Smooth muscle cell (in vitro differentiated cells): ENCODE measurements around the gene NFATC3. TPM values are rescaled to one million over a fixed set of nuclear protein-coding genes. Genes with fewer than 3 reads are reported as not detected.

Experiments
- DNase-seq: peaks from one replicate; lab custom pipeline; 2025; ENCODE audit not compliant: unreplicated experiment; lab: John Stamatoyannopoulos, UW
- H2AFZ ChIP-seq: fragments of 200-600 bp; sonication (generic); 2 replicates; pipeline ENCODE4 v1.6.0; 2016; ENCODE audit warnings: antibody characterized with exemption, low read depth, mild to moderate bottlenecking
- H3F3A ChIP-seq: fragments of 200-600 bp; sonication (generic); 2 replicates; pipeline ENCODE4 v1.6.0; 2017; ENCODE audit warnings: antibody characterized with exemption, low read depth
- H3K27ac ChIP-seq: fragments of 200-600 bp; sonication (generic); 2 replicates; pipeline ENCODE4 v1.5.1; 2016; ENCODE audit warnings: low read depth, mild to moderate bottlenecking
- H3K27me3 ChIP-seq: fragments of 200-600 bp; sonication (generic); 2 replicates; pipeline ENCODE4 v1.6.1; 2016; ENCODE audit warnings: low read depth, mild to moderate bottlenecking
- H3K36me3 ChIP-seq: fragments of 200-600 bp; sonication (generic); 2 replicates; pipeline ENCODE4 v1.5.1; 2016; ENCODE audit warnings: low read depth
- H3K4me1 ChIP-seq: fragments of 200-600 bp; sonication (generic); 2 replicates; pipeline ENCODE4 v1.5.1; 2016; ENCODE audit warnings: low read depth
- H3K4me2 ChIP-seq: fragments of 200-600 bp; sonication (generic); 2 replicates; pipeline ENCODE4 v1.6.0; 2016; ENCODE audit warnings: mild to moderate bottlenecking
- H3K4me3 ChIP-seq: fragments of 200-600 bp; sonication (generic); 2 replicates; pipeline ENCODE4 v1.5.1; 2016; ENCODE audit warnings: mild to moderate bottlenecking
- H3K79me2 ChIP-seq: fragments of 200-600 bp; sonication (generic); 2 replicates; pipeline ENCODE4 v1.6.0; 2016; ENCODE audit warnings: low read depth, mild to moderate bottlenecking
- H3K9ac ChIP-seq: fragments of 200-600 bp; sonication (generic); 2 replicates; pipeline ENCODE4 v1.6.0; 2016; ENCODE audit warnings: low read depth
- H3K9me3 ChIP-seq: fragments of 200-600 bp; sonication (generic); replicated peaks from 2 replicates; pipeline ENCODE4 v1.5.1; 2016; ENCODE audit warnings: low read depth
- H4K20me1 ChIP-seq: fragments of 200-600 bp; sonication (generic); 2 replicates; pipeline ENCODE4 v1.6.0; 2016; ENCODE audit warnings: low read depth
- WGBS: methylation state at CpG from one replicate; pipeline ENCODE4 v1.1.7; 2016; ENCODE audit warnings: low lambda C conversion rate; 5-methylcytosine and 5-hydroxymethylcytosine counted together
- polyA plus RNA-seq: library from polyadenylated mRNA; unstranded; fragments of >200 nt; fragmentation: Nextera tagmentation; extraction: Ambion mirVana; gene quantifications from 2 replicates; pipeline ENCODE4 v1.2.1, GENCODE V29; 2016
- total RNA-seq: library from RNA; depleted of rRNA; stranded (reverse); fragments of >200 nt; gene quantifications from 2 replicates; pipeline ENCODE4 v1.2.3, GENCODE V29; 2014
- TF ChIP-seq, protein P1 (sequence below): fragments of 200-600 bp; sonication (generic); IDR thresholded peaks from 2 replicates; pipeline ENCODE4 v1.5.1; 2017; ENCODE audit warnings: borderline replicate concordance, mild to moderate bottlenecking, antibody characterized with exemption; ENCODE audit not compliant: insufficient read depth, poor library complexity, severe bottlenecking

NFATC3 gene
- total and polyA plus RNA-seq, 2 experiments from 2014 or later: 14.7 to 30.2 TPM

DNA sequence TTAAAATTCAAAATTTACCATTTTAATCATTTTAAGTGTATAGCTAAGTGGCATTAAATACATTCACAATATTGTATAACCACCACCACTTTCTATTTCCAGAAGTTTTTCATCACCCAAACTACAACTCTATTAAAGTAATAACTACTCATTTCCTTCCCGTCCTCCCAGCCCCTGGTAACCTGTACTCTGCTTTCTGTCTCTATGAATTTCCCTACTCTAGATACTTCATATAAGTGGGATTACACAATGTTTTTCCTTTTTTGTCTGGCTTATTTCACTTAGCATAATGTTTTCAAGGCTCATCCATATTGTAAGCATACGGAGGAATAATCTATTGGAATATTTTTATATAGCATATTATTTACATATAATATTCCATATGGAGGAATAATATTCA is 121.1 kb downstream of the NFATC3 start:
- H3K36me3 ChIP-seq: no peaks in the 10 kb centered on the region
- H3K4me2 ChIP-seq: no peak overlapping the region
- 93% methylated on average over 2 of the region's 2 CpGs for WGBS
- H3K9ac ChIP-seq: no peak overlapping the region
- peaks cover 30% of the 10 kb centered on the region for H4K20me1 ChIP-seq
- H3K9me3 ChIP-seq: no peaks in the 10 kb centered on the region
- TF ChIP-seq, protein P1, sequence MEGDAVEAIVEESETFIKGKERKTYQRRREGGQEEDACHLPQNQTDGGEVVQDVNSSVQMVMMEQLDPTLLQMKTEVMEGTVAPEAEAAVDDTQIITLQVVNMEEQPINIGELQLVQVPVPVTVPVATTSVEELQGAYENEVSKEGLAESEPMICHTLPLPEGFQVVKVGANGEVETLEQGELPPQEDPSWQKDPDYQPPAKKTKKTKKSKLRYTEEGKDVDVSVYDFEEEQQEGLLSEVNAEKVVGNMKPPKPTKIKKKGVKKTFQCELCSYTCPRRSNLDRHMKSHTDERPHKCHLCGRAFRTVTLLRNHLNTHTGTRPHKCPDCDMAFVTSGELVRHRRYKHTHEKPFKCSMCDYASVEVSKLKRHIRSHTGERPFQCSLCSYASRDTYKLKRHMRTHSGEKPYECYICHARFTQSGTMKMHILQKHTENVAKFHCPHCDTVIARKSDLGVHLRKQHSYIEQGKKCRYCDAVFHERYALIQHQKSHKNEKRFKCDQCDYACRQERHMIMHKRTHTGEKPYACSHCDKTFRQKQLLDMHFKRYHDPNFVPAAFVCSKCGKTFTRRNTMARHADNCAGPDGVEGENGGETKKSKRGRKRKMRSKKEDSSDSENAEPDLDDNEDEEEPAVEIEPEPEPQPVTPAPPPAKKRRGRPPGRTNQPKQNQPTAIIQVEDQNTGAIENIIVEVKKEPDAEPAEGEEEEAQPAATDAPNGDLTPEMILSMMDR: no peak
- no peaks in the 10 kb centered on the region for H3K79me2 ChIP-seq
- no peak overlapping the region for H3K27ac ChIP-seq
- H3F3A ChIP-seq: no peaks in the 10 kb centered on the region
- no peak overlapping the region for H3K4me3 ChIP-seq
- H3K4me1 ChIP-seq: no peaks in the 10 kb centered on the region
- no peak overlapping the region for H2AFZ ChIP-seq
- no peak for DNase-seq
- no peaks in the 10 kb centered on the region for H3K27me3 ChIP-seq

DNA sequence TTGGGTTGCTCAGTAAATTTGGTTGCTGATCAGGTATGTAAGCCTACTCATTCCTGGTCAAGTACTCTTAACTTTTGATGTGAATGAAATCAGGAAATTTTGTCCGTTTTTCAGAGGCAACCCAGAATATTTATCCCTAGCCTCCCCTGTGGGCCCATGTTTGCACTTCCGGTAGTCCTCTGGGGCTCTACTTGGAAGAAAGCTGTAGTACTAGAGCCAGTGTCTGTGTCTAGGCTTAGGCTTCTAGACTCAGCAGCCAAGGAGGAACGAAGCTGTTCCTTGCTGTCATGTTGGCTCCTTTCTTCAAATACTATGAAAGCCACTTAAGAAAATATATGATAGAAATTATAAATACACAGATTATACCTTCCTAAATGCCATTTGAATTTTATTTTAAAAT is 129.6 kb downstream of the NFATC3 start:
- Histone ChIP-seq H4K20me1 (peaks cover 11% of the 10 kb centered on the region), H3F3A (no peaks in the 10 kb centered on the region), H3K4me2 (no peak overlapping the region), H3K4me3 (no peak overlapping the region), H3K27ac (no peak overlapping the region), H3K79me2 (no peaks in the 10 kb centered on the region), H3K4me1 (no peaks in the 10 kb centered on the region), H2AFZ (no peak overlapping the region), H3K27me3 (no peaks in the 10 kb centered on the region), H3K9me3 (no peaks in the 10 kb centered on the region), H3K9ac (no peak overlapping the region), H3K36me3 (no peaks in the 10 kb centered on the region)
- TF ChIP-seq, protein P1: no peak
- 98% methylated on average over 3 of the region's 3 CpGs for WGBS
- DNase-seq: no peak

DNA sequence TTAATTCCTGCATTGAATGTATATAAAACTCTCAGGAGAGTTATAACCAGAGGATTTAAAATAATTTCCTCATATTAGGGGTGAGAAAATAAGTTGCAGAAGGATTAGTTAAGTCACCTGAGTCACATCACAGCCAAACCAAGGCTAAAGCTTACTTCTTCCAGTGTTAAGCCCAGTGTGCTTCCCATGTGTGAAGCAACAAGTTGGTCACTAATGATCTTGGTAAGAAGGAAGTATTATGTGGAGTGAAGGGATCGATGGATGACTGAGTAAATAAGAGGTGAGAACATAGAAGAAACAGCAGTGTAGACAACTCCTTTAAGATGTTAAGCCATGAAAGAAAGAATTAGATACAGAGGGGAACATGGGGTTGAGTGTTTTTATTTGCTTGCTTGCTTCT is 130.1 kb downstream of the NFATC3 start:
- no peak overlapping the region for H3K9ac ChIP-seq
- WGBS: 97% methylated on average over 1 of the region's 1 CpG
- H3K36me3 ChIP-seq: no peaks in the 10 kb centered on the region

DNA sequence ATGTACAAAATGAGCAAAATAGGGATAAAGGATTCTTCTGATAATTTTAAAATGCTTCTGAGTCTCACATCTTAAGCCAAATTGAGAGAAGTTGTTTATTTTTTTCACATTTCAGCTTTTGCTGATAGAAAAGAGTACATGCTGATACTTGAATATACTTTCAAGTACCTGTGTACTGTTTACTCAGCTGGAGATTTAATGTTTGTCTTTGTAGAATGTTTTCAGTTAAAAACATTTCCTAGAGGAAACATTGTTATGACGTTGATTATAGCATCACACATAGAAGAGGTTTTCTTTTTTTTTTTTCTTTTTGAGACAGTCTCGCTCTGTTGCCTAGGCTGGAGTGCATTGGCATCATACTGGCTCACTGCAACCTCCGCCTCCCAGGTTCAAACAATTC is 131.1 kb downstream of the NFATC3 start:
- H3K27me3 ChIP-seq: no peaks in the 10 kb centered on the region
- WGBS: 100% methylated on average over 3 of the region's 3 CpGs
- no peak overlapping the region for H2AFZ ChIP-seq
- H3K9me3 ChIP-seq: no peaks in the 10 kb centered on the region
- no peak overlapping the region for H3K4me3 ChIP-seq
- TF ChIP-seq, protein P1: no peak
- H4K20me1 ChIP-seq: peaks cover 4% of the 10 kb centered on the region
- H3K79me2 ChIP-seq: no peaks in the 10 kb centered on the region
- no peak overlapping the region for H3K4me2 ChIP-seq
- no peaks in the 10 kb centered on the region for H3F3A ChIP-seq
- no peaks in the 10 kb centered on the region for H3K4me1 ChIP-seq
- H3K9ac ChIP-seq: no peak overlapping the region
- H3K36me3 ChIP-seq: no peaks in the 10 kb centered on the region
- DNase-seq: no peak
- H3K27ac ChIP-seq: no peak overlapping the region

More for the DNA sequence above, 130.1 kb downstream of the NFATC3 start:
- Histone ChIP-seq H3K4me3 (no peak overlapping the region), H3K4me1 (no peaks in the 10 kb centered on the region), H4K20me1 (peaks cover 11% of the 10 kb centered on the region), H3K9me3 (no peaks in the 10 kb centered on the region), H3K27ac (no peak overlapping the region), H3F3A (no peaks in the 10 kb centered on the region), H2AFZ (no peak overlapping the region), H3K79me2 (no peaks in the 10 kb centered on the region), H3K4me2 (no peak overlapping the region), H3K27me3 (no peaks in the 10 kb centered on the region)
- DNase-seq: no peak
- TF ChIP-seq, protein P1: no peak
